SKM-1 treated with dmso at 0.1 percent for 144 hours (cell line): Measurements from ENCODE around the gene CSTF3.
"Not testable (repeated sequence)": the region's sequence is repeated elsewhere in the genome, so short reads cannot be mapped to it uniquely, and the experiment has no call there.

Experiments used
- DNase-seq: peaks from one replicate; lab custom pipeline; 2025; ENCODE audit not compliant: unreplicated experiment; lab: John Stamatoyannopoulos, UW

Gene CSTF3

DNA sequence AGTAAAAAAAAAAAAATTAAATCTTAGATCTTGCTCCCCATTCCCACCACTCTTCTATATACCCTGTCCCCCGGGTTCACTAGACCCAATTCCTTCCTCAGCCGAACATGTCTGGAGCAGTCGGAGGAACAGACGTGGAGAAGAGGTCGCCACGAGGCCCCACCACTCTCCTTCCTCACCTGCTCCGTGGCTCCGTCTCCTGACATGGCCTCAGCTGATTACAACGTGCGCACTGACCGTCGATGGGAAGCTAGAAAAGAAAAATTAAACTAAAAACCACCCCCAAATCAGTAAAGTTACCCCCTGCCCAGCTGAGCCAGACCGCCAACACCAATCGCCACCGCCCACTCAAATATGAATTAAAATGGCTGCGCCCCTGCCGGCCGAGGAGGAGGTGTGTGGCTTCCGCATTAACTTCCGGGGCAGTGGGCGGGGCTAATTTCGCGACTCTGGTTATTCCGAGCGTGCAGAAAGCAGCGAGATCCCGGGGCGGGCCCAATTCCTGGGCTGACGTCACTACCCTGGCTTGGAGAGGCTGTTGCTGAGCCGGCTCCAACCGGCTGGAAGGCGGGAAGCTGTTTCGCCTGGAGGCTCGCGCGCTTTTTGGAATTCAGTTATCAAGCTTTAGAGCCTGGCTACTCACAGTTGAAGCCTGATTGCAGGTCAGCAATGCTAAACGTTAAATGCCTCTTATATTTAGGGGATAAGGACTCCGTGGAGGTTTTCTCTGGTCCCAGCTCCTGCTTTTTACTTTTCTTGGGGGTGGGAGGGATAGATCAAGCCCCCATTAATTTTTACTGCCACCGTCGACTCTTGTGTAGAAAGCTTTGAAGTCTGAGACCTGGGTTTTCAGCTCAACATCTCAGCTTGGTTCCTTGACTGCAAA is at the start of gene CSTF3:
TSS of gene CSTF3 (minus strand) at position 361 of the 886 bp plus-strand sequence. CDS start at position 206, 155 bp downstream.
- peak; percentile 94 for DNase-seq

DNA sequence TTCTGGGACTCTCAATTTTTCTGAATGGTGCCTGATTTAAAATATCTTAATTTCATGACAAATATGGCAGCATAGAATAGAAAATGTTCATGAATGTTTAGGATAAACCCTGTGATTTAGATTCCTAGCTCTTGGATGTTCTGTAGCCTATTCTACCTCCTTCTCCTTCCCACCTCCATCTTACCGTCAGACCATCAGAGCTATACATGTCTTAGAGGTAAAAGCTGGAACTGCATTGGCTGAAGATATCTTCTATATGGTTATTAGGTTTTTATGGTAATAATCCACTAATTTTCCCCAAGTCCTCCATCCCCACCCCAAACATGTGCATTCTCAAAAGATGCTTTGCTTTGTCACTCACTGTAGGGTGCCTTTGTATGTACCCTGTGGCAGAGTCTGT is 46.9 kb upstream of the CSTF3 start:
- DNase-seq, result no peak

DNA sequence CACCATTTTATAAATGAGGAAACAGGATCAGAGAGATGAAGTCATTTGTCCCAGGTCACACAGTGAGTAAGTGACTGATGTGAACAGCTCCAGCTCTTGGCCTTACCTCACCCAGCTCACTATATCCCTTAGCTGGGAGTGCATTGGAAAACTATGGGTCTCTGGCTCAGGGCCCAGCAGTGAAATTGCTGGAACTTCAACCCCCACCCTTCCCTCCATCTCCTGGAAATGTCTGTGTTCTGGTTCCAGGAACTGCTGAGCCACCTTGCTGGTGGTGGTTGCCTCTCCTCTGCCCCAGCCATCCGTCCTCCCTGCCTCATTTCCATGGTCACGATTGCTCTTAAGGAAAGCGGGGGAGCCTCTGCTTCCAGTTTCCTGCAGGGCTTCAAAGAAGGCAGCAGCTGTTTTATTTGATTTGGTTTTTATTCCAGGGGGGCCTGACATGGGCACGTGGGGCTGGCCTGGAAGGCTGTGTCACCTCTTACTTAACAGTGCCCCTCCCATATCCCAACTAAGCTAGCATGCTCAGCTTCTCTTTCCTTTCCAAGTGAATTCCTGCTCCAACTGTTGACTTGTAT is 46.2 kb upstream of the CSTF3 start:
- no peak for DNase-seq

DNA sequence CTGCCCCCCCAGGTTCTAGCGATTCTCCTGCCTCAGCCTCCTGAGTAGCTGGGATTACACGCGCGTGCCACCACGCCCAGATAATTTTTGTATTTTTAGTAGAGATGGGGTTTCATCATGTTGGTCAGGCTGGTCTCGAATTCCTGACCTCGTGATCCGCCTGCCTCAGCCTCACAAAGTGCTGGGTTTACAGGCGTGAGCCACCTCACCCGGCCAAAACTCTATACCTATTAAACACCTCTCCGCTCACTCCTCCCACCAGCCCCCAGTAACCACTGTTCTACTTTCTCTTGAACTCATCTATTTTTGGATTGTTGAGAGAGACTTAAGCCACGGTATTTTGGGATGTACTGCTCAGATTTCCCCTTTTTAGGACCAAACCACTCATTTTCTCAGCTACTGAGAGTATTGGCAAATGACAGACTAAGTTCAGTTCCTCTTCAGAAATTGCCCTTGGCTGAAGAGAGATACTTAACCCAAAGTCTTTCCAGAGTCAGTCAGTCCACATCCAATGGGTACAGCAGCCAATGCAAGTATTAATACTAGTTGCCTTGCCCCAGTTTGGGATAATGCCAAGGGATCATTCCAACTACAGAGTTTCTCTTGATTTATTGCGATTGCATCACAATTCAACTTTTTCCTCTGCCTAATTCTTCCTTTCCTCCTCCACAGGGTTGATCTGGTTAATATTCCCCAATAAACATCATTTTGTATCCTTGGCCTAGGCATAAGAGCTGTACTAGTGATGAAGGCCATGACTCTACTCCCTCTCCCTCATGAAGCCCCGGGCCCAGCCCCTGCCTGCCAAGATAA is 36.8 kb upstream of the CSTF3 start:
- DNase-seq, result peak; percentile 89

DNA sequence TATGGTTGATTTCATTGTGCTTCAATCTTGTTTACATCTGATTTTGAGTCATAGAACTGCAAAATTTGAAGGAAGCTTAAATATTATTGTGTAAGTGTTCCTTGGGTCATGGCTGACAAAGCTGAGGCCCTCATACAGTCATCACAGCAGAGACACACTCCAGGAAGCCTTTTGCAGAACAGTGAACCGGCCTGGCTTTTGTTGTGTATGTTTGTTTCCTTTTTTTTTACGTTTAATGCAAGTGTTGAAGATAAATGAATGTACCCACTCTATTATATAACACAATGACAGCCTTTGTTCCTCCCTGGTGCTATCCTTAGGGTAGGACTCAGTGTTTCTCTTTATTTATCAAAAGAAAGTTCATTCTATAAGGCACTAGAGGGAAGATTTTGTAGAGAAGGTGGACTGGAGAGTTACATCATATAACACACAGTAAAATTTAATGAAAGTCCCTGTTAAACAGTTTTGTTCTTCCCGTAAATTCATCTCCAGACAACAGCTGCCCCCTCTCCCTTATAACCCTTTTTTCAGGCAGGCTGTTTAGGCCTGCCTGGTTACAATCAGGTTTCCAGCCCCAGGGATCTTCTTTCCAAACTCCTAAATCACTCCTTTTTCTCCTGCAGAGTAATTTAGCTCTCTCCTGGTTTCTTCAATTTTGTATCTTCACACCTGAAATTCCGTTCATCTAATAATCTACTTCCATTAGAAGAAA is 34.3 kb upstream of the CSTF3 start:
- DNase-seq, result peak; percentile 57

DNA sequence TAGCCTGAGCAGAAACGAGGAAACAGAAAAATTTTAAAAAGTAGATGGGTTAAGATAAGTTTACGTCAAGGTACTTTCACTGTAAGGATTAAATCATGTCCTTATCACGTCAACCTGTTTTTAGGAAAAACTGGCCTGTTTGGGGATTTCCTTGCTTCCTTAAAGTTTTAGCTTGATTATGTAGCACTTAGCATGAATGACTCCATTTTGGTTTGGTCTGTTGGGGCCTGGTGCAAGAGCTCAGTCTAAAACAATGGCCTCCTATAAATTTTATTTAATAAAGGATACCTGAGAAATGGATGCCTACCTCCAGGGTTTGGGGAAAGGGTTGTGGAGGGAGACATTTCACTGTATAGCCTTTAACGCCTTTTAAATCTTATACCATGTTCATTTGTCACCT is 33.2 kb upstream of the CSTF3 start:
- no peak for DNase-seq

DNA sequence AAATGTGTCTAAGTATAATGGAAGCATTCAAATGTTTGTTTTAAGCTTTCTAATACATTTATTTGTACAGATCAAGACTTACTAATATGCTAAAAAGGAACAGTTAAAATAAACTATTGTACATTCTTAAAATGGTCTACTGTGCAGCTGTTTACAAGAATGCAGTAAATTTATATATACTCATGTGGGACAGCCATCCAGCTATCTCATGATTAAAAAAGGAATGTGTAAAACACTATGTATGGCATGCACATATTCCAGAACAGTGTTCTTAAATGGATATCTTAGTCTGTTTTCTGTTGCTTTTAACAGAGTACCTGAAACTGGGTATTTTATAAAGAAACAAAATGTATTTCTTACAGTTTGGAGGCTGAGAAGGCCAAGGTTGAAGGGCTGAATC is 30.2 kb upstream of the CSTF3 start:
- DNase-seq, result no peak

DNA sequence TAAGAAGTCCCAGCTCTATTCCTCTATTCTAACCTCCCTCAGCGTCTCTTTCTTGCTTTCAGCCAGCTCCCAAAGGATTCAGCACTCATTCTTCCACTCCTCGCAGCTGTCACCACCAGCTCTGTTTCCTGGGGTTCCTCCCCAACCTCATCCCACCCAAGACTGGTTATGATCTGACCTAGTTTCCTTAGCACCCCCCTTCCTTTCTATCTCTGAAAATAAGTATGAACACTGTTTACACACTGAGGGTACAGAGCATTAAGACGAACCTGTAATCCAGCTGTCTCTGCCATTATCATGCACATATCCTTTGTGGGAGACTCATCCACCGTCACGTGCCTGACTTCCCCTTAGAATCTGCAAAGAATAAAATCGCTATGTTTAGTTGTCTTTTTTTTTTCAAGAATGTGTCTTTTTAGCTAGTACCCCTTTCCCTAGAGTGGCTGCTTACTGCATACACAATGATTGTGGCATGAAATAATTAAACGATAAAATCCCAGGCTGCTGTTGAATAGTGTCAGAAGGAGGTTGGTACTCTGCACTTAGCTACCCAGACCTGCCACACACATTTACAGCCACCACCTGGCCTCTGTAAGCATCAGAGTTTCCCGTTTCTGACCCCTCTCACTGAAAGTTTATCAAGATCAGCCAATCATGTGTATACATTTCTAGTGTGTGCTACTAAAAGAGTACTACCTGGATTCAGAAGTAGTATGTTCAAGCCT is 26.9 kb upstream of the CSTF3 start:
- no peak for DNase-seq

DNA sequence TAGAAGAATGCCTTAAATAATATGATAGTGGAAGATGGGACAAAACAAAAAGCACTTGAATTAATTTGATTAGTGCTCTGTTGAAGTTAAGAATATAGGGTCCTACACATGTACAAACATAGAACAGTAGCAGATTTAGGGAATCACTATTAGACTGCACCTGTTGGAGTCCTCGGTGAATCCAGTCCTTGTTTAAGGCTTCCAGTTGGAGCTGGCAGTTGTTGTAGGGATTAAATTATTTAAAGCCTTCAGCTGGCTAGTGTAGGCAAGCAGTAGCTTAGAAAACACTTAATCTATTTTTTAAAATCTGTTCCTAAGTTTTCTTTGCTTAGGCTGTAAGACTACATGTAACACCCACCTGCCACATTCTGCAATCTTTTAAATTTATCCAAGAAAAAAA is 24.5 kb upstream of the CSTF3 start:
- DNase-seq, result no peak

DNA sequence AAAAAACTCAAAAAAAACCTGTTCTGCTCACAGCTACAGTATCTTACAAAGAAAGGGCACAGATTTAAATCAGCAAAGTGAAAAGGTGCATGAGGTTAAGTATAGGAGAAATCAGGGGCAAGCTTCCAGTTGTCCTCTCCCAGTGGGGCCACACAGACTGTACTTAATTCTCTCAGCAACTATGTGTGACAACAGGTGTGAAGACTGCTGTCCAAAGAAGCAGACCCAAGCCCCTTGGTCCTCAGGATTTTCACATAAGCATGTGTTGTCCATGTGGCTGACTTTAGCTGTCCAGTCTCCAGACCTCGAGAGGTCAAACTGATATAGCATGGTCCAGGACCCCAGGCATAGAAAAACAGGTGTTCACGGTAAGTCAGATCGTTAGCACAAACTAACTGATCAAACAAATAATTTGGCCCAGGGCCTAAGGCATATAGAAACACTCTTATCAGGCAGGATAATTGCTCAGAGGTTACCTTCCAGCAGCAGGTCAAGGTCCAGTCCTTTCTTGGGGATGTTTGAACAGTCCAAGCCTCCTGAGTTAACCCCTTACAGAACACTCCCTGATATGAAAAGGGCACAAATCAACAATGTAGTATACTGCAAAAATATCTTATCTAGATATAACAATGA is 21.1 kb upstream of the CSTF3 start:
- no peak for DNase-seq

DNA sequence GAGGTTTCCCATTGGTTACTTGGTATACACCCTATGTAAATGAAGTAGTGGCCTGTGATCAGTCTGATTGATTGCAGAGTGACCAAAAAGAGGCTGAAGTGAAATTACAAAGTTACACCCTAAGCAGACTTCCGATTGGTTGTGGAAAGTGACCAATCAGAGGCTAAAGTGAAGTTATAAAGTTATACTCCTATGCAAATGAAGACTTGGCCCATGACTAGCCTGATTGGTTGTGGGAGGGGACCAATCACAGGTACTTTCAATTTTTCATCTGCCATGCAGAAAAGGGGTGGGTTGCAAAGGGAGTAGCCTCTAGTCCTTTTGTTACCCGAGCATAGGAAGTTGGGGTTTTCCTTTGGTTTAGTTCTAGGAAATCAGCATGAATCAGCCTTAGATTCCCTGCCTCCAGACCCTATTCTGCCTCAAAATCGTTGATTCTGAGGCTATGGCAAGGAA is 18.1 kb upstream of the CSTF3 start:
- no peak for DNase-seq

DNA sequence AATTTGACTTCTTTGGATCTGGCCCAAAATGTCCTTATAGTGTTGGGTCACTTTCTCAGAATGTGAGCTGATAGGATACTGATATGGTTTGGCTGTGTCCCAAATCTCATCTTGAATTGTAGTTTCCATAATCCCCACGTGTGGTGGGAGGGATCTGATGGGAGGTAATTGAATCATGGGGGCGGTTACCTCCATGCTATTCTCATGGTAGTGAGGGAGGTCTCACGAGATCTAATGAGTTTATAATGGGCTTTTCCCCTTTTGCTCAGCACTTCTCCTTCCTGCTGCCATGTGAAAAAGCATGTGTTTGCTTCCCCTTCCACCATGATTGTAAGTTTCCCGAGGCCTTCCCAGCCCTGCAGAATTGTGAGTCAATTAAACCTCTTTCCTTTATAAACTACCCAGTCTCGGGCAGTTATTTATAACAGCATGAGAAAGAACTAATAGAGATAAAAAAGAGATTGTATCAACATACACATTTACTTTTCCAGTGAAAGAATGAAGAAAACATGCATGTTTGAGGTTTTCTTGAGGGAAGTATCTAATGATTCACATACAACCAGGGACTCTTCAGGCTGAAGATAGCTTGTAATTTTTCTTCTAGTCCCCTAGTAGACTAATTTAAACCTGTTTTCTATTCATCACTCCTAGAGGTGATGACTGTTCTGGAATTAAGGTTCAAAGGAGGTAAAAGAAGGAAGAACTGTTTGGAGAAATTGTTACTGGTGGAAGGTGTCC is 17.3 kb upstream of the CSTF3 start:
- DNase-seq, result no peak

DNA sequence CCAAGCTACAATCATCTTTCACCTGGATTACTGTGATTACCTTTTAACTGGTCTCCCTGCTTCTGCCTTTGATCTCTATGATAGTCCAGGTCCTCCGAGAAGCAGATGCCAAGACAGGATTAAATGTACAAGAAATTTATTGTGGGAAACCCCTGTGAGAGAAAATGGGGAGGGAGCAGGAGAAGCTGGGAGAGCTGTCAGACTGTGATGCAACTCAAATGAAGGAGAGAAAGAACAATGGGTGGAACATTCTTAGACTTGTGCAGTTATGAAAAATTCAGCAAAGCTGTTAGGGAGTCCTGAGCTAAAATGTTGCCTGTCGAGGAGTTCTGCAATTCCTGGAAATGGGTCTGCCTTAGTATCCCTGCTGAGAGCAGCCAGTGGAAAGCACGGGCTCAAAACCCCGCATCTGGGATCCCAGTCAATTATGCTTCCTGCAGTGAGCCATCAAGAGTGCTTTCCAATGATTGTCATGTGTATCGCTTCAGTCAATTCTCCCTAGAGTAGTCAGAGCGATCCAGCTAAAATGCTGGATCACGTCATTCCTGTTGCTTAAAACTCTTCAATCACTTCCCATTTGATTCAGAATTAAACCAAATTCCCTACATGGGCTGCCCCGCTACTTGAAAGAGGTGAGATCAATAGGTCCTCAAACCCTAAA is 16.5 kb upstream of the CSTF3 start:
- no peak for DNase-seq

DNA sequence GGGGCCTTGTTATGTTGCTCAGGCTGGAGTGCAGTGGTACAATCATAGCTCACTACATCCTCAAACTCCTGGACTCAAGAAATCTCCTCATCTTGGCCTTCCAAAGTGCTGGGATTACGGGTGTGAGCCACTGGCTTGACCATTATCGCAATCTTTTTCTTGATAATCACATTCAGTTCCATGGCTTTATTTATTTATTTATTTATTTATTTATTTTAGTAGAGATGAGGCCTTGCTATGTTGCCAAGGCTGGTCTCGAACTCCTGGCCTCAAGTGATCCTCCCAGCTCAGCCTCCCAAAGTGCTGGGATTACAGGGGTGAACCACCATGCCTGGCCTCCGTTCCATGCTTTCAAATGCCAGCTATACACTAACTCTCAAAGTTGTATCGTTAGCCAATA is 15.5 kb upstream of the CSTF3 start:
- not testable (repeated sequence) for DNase-seq

DNA sequence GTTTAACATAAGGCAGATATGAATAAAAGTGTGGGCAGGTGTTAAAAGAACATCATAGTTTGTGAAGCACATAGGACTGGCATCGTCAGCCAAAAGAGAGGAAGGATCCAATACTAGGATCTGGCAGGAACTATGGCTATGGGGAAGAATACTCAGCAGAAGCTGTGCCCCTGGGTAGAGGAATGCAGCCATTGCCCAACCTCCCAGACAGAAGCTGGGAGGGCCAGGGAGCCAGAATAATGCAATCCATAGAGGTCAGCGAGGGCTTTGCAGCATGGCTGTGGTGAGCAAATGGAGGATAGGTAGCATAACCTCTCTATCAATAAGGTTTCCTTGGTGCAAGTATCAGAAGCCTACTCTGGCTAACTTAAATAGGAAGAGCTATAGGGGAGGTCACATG is 11.7 kb upstream of the CSTF3 start:
- peak; percentile 60 for DNase-seq

DNA sequence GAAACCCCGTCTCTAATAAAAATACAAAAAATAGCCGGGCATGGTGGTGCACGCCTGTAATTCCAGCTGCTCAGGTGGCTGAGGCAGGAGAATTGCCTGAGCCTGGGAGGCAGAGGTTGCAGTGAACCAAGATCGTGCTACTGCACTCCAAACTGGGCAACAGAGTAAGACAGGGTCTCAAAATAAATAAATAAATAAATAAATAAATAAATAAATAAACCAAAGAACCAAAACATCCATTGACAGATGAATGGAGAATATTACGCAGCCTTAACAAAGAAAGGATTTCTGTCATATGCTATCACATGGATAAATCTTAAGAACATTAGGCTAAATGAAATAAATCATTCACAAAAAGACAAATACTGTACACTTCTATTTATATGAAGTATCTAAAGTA is 11.1 kb upstream of the CSTF3 start:
- DNase-seq, result no peak

DNA sequence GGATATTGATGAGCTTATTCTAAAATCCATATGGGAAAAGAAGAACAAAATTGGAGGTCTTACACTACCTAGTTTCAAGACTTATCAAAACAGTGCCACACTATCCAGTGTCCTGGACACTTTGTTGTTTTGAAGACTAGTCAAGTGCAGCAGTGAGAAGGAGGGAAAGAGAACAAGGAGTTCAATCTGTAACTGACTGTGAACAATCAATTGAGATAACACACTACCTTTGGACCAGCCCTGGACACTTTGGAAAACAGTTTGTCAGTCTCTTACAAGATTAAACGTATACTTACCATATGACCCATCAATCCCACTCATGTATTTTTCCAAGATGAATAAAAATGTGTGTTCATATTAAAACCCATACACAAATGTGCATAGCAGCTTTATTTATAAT is 10.0 kb upstream of the CSTF3 start:
- no peak for DNase-seq

DNA sequence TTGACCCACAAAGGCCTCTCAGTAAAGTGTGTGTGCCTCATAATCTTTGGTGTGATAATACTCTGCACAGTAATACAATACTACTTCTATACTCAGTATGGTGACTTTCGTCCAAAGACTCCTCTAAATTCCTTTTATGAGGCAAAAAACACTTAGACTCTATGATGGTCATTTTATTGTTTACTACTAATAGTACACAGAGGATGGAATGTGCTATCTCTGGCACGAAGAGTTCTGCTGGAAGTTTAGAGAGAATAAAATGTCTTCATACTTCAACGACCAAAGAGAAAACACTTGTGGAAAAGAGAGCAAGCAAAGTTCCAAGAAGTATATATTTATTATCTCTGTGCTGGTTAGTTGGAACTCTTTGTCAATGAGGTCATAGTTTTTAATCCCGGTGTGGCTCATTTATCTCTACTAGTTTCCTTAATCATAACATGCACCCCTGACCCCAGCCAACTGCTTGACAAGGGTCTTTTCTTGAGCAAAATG is 7.5 kb upstream of the CSTF3 start:
- DNase-seq, result no peak

DNA sequence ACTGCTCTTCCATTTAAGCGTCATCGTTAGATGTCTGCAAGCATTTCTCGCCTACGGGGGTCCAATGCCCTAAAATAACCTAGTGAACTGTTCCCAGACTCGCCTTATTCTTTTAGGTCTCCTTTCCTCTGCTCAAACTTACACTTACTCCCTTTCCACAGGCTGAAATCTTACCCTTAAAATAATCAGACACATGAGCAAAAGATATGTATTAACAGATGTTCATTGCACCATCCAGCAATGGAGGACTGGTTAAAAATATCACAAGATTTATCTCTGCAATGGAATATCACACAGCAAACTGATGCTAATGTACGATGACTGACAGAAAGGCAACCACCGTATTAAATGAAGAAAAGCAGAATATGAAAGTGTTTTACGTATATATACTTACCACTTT is 1.6 kb upstream of the CSTF3 start:
- DNase-seq, result no peak
